GM19324 (cell line): Measurements from ENCODE around the gene SUMO3.
"Not testable (repeated sequence)": the region's sequence is repeated elsewhere in the genome, so short reads cannot be mapped to it uniquely, and the experiment has no call there.

Experiments used
- ATAC-seq: cut with Tn5 transposase; IDR thresholded peaks from one replicate; pipeline ENCODE4 v1.9.1; 2021; ENCODE audit warnings: mild to moderate bottlenecking, moderate library complexity; ENCODE audit not compliant: unreplicated experiment, low FRiP score

Gene SUMO3

DNA sequence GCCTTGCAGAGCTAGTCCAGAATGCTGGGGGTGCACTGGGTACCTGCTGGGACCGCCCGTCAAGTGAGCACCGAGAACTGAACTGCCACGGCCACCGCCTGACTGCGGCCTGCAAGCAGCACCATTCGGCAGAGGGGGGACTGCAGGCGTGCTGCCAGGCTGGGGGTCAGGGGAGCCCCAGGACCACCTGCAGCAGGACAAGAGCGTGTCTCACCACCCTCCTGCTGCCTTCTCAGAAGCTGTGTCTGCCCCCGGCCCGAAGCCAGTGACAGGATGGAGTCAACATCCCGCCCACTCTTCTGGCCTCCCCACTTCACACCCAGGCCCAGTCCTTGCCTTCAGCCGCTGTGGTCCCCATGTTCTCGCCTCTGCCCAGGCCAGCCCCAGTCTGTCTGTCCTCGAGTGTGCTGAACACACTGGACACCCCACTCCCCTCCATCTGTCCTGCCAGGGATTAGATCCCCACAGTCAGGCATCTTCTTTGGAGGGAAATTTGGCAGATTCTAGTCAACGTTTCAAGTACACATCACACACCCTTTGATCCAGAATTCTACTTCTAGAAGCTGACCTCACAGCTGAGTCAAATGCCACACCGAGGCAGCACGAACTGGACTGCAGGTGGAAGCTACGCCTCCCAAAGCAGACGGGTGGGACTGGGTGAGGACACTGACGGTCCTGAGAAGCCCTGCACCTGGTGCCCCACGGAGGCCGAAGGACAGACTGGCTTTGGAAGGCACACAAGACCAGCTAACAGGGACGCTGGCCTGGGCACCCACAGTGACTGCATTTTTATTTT, 29.6 kb upstream of the SUMO3 start:
- no peak for ATAC-seq

DNA sequence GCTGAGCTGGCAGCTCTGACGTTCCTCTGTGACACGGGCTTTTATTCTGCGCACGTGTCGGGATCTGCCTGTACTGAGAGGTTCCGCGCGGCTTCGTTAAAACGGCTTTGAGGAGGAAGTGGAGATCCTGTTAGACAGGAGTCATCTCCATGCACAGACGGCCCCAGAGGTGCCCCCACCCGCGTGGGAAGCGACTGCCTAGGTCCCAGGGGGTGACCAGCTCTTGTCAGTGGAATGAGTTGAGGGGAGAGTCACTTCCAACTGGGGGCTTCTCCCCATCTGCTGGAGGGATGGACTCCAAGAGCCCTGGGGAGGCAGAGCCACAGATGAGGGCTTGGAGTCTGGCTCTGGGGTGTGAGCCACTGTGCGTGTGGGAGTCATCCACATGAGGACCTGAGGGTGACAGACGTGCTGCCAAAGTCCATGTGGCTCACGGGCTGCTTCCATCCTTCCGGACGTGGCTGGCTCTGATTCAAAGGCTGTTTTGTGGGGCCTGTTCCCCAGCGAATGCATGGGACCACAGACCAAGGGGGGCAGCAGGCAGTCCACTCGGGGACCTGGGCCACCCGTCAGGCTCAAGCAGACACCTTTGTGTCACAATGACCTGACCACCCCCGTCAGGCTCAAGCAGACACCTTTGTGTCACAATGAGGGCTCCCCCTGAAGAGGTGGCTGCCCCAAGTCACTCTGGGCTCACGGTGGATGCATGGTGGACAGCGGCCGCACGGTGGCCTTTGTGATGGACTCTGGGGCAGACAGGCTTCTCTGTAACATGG, 28.8 kb upstream of the SUMO3 start:
- ATAC-seq: no peak

DNA sequence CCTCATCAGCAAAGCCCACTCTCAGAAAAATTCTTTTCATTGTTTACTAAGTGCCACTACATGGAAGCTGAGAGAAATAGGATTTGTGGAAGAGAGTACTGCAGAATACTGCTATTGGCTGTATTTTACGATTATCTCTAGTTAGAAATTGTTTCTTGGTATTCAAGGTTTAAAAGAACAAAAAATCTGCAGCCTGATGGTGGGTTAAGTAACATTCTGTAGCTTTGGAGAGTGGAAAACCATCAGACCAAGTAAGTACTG, 28.3 kb upstream of the SUMO3 start:
- no peak for ATAC-seq

DNA sequence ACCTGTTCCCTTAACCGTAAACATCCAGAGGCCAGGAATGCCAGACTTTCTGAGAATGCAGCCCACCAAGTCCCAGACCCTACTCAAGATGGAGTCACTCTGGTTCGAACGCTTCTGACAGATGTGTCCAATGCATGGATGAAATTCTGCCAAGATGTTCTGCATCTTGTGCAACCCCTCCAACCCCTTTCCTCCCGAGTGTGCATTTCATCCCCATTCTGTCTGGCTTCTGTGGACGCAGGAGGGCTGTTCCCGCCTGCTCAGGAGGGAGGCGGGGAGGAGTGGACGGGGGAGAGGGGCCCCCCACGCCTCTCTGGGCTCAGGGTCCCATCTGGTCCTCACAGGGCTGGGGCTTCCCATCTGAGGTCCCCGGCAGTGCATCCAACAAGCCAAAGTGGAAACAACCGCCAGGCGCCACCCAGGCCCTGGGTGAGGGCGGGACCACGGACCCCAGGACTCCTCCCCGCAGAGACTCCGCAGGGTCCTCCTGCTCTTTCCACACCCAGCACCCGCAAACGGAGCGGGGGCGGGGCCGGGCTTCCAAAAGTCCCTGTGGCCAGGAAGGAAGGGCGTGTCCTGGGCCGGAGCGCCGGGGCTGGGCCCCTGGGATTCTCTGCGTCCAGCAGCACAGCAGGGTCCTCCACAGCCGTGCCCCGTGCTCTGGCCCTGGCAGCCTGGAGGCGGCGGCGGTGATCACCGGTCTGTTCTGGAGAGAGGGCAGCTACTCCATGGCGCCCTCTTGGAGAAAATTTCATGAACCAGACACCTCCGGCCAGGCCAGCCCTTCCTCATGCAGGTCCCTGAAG, 27.8 kb upstream of the SUMO3 start:
- no peak for ATAC-seq

DNA sequence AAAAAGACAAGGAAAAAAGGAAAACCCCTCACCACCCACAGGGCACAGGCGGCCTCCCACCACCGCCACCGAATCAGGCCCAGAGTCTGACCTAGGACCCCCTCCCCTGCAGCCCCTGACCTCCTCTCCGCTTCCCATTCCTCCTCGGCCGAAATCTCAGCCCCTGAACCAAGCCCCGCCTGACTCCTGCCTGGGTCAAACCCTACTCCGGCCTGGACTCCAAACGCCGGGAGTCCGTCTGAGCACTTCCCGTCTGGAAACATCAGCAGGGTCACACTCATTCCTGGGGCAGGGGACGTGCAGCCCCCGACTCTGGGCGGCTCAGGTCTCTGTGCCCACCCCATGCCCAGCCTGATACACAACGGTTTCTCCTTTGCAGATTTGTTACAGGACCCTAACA, 26.4 kb upstream of the SUMO3 start:
- no peak for ATAC-seq

DNA sequence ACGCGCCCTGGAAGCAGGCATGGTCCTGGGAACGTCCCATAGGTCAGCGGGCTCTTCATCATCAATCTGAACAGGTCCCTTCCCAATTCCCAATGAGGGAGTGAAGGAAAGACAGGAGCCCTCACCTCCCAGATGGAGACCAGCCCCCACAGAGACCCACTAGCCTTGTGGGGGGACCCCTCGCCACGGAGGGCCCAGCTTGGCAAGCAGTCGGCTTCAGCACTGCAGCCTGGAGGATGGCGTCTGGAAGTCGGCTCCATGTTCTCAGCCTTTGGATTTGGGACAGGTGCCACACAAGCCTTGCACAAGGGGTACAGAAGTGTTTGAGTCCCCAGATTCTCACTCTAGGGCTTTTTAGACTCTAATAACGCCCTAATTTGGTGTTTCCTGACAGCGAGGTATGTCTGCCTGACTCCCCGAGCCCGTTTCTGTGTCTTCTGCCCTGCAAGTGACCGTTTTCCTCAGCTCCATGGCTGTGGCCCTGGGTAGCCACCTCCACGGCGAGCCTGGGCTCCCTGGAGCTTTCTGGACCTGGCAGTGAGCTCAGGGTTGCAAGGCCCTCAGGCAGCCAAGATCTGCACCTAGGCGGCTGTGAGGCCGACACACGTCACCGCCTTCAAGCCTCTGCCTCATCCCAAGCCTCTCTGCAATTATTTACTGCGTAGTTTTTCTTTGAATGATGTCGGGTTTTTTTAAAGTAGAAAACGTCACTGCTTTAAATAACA, 25.0 kb upstream of the SUMO3 start:
- no peak for ATAC-seq

DNA sequence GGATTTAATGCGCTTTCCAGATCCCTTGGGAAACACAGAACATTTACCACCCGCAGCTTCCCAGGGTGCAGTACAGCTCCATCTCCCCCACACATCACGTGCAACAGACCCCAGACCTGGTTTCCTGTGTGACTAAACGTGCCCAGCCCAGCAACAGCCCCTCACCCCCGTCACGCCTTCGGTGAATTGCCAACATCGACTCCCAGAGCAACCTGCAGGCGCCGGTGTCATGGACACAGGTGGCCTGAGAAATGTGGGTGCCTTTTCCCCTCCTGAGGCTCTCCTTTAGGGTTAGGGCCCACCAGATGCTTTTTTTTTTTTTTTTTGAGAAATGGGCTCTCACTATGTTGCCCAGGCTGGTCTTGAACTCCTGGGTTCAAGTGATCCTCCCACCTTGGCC, 24.2 kb upstream of the SUMO3 start:
- no peak for ATAC-seq

DNA sequence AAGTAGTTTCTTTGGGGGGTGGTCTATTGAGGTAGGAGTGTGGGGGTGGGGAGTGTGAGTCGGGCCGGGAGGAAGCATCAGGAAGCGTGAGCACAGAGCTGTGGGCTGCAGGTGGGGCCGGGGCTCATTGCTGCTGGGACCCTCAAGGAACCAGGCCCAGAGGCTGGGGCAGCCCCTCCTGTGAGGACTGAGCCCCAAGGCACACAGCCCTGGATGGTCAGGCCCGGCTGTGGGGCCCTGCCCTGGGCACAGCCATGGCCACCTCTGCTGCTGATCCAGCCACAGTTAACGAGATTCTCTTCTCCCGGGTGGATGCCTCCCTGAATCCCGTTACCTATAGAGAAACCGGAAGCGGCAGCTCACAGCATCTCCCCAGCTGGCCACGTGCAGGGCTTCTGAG, 22.9 kb upstream of the SUMO3 start:
- ATAC-seq: no peak

DNA sequence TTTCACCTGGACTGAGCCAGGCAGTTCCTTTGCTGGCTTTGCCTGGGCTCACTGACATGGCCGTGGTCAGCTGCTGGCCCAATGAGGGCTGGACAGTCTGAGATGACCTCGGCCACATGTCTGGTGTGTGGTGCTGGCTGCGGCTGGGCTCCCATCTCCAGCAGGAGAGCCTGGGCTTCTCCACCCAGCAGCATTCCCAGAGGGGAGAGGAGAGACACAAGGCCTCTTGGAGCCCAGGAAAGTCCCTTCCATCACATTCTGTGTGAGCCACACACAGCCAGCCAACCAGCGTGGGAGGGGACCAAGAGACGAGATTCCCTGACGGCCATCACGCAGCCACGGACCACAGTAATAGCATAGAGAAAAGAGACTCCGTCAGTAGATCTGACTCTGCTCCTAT, 21.1 kb upstream of the SUMO3 start:
- no peak for ATAC-seq

DNA sequence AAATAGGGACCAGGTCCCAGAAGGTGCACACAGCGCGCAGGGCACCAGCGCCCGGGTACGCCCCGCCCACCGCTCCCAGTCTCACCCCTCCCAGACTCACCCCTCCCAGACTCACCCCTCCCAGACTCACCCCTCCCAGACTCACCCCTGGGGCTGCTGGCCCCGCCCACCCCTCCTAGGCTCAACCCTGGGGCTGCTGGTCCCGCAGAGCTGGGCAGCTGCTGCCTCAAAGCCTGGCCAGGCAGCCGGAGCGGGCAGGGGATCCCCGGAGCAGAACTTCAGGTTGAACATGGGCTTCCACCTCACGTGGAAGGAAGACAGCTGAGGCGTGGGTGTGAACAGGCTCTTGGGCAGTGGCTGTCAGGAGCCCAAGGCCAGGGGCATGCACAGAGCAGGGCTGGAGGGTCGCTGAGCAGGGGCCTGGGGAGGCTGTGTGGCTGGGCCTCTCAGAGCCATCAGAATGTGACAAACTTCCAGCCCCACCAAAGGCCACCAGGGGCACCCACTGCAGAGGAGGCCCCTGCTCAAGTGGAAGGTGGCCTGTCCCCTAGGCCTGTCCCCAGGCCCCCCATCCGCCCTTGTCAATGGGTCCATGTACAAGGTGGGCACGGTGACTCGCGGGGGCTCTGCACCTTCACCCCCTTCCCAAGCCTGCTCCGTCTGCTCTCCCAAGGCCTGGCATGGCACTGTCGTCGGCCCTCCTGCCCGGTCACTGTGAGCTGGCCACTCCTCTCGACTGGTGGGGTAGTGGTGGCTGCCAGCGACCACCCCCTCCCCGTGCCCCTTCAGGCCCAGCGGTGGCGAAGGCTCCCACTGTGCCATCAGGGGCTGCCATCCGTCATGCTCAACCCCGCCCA, 20.4 kb upstream of the SUMO3 start:
- no peak for ATAC-seq

DNA sequence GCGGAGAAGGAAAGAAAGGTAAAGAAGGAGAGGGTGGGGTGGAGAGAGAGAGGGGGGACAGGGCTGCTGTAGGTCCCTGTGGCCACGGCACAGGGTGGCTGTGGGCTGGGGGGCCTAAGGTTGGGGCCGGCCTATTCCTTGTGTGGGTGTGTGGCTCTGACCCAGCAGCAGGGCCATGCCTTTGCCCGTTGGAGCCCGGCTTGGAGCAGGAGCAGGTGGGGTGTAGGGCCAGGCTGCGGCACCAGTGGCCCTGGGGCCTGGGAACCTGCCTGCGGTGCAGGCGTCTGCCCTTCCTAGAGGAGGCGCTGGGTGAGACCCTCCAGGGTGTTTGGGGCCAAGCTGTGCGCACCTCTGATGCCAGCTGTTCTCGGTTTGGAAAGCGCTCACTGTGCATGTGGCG, 19.7 kb upstream of the SUMO3 start:
- ATAC-seq: no peak

DNA sequence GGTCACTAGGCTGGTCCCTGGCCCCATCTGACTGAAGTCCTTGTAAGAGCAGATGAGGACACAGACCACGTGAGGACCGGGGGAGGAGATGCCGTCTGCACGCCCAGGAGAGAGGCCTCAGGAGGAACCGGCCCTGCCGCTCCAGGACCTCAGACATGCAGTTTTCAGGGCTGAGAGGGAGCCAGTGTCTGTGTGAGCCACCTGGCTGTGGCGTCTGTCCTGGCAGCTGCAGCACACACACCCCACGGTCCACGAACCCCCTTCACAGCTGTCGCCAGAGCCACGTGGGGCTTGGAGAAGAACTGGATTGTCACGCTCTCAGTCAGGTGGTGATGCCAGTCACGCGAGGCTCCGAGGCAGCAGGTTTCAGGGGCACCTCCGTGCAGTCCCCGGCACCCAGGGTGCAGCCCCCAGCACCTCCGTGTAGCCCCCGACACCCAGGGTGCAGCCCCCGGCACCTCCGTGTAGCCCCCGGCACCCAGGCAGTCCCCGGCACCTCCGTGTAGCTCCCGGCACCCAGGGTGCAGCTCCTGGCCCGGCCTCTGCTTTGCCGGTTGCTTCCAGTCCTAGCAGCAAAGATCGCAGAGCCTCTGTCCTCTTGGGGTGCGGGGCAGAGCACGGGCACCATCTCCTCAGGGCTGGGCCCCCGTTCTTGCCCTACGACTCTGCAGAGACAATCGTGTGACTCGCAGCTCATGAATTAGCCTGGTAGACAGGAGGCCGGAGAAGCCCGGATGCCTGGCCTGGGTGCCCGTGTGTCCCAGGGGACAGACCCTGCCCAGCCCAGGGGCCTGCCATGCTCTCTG, 19.0 kb upstream of the SUMO3 start:
- ATAC-seq: no peak

DNA sequence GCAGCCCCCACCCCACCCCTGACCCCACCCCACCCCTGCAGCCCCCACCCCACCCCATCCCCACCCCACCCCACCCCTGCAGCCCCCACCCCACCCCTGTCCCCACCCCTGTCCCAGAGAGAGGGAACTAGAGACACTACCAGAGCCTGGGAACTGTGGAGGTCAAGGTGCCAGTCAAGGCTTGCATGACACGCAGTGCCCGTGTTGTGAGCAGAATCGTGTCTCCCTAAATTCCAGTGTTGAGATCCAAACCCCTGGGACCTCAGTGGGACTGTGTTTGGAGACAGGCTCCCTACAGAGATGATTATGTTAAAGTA, 18.4 kb upstream of the SUMO3 start:
- no peak for ATAC-seq

DNA sequence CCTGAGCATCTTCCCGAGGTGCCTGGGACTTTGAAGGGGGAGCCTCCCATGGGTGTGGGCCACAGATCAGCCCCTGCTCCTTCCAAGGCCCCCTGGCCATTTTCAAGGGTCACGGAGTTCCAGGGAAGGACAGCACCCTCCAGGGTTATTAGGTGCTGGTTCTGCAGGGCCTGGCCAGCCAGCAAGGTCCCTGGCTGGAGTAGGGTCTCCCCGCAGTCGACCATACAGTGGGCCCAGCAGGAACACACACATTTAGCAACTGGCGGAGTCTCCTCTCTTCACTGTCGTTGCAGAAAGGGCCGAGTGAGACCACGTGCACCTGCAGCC, 17.7 kb upstream of the SUMO3 start:
- no peak for ATAC-seq

DNA sequence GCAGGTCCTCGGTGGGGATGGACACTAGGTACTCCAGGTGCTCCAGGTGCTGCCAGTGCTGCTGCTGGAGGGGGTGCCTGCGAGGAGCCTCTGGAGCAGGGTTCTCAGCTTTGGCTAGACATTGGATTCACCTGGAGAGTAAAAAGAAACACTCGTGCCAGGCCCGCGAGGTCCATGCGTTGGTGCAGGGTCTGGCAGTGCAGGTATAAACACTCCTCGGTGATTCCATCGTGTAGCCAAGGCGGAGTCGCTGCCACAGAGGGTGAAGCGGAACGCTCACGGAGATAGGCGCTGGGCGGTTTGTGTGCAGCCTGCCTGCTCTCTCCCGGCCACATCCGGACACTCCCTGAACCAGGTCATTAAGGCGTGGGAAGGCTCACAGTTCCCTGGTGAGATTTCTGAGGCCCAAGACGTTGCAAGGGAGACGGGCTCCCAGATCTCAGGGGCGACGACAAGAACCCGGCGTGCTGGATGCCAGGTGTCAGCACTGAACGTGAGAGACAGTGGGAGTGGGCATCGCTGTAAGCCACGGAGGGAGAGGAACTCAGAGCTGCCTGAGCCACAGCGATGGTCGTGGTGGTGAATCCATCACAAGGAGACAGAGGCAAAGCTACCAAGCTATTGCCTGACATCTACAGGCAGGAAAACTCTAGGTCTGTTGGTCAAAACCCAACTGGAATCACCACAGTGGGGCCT, 17.2 kb upstream of the SUMO3 start:
- no peak for ATAC-seq

DNA sequence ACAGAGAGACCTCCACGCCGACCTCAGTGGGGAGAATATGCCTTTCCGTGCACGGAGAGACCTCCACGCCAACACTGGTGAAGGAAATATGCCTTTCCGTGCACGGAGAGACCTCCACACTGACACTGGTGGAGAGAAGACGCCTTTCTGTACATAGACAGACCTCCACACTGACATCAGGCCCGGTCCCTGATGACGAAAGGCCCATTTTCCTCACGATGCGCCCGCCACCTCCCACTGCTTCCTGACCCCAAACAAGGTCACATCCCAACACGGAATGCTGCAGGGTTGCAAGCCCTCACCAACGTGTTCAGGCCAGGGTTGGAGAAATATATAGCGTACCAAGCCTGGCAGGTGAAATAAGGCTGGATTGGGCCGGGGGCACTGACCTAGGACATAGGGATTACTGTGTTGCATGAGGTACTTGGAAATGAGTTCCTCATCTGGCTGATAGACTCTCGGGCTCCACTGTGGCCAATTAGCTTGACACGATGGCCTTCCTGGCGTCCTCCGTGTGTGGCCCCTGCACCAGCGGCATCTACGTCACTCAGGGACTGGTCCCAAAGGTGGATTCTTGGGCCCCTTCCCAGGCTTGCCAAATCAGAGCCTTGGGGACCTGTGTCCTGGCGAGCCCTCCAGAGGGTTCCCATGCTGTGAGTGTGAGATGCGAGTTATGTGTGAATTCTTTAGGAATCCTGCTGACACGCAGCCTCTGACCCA, 16.5 kb upstream of the SUMO3 start:
- no peak for ATAC-seq

DNA sequence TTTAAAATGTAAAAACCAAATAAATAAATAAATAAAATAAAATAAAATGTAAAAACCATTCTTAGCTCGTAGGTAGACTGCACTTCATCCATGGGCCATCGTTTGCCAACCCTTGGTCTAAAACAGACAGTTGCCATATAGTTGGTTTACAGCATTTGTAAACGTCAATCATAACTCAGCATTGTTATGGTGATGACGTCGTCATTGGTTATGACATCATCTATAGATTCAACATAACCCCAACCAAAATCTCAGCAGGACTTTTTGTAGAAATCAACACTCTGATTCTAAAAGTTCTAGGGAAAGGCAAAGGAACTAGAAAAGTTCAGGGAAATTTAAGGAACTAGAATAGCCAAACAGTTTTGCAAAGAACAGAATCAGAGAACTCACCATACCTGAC, 15.8 kb upstream of the SUMO3 start:
- no peak for ATAC-seq

DNA sequence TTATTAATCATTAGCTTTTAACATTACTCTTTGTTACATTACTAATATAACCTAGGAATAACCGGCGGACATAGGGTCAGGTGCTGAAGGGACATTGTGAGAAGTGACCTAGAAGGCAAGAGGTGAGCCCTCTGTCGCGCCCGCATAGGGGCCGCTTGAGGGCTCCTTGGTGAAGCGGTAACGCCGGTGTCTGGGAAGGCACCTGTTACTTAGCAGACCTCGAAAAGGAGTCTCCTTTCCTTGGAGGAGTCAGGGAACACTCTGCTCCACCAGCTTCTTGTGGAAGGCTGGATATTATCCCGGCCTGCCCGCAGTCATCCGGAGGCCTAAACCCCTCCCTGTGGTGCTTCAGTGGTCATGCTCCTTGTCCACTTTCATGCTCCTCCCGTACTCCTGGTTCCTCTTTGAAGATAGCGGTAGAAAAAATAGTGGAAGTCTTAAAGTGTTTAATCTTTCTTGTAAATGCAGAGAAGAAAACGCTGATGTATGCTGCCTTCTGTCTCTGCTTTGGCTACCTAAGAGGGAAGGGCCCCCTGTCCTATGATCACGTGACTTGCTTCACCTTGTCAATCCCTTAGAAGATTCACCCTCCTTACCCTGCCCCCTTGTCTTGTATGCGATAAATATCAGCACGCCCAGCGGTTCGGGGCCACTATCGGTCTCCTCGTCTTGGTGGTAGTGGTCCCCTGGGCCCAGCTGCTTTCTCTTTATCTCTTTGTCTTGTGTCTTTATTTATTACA, 14.8 kb upstream of the SUMO3 start:
- not testable (repeated sequence) for ATAC-seq
